Right lobe of liver (tissue), 4 donors: ENCODE measurements around the gene SRF.

Experiments
- CTCF ChIP-seq, 4 donors: fragments of 200-600 bp in 3 of 4; fragments of 450-650 bp in 1 of 4; IDR thresholded peaks; one replicate each; pipeline versions ENCODE4 v1.5.1 to v1.8.0; 2016 to 2022; ENCODE audit warnings: antibody characterized with exemption in 4 of 4, mild to moderate bottlenecking in 2 of 4
- POLR2A ChIP-seq: fragments of 450-650 bp; IDR thresholded peaks from one replicate; pipeline ENCODE4 v1.6.1; 2017; ENCODE audit warnings: antibody characterized with exemption, mild to moderate bottlenecking
- donor health status: DM: no; HTN: no; CAD: no.
- donor health status: DM: no; HTN: no; CAD: no.
- donor health status: DM: no; HTN: yes; CAD: no.

GRCh38 chr6:43146261-43146660 is 24.8 kb upstream of the SRF start:
- TF ChIP-seq CTCF (IDR thresholded peaks at IDR 0.05) = no peak
- TF ChIP-seq POLR2A = no peak
